ENCODE results near the gene PEPD. TPM values are rescaled to one million over a fixed set of nuclear protein-coding genes. Genes with fewer than 3 reads are reported as not detected.

The PEPD gene
- total RNA-seq, 1 experiment from 2014 or later, result 116 TPM

DNA sequence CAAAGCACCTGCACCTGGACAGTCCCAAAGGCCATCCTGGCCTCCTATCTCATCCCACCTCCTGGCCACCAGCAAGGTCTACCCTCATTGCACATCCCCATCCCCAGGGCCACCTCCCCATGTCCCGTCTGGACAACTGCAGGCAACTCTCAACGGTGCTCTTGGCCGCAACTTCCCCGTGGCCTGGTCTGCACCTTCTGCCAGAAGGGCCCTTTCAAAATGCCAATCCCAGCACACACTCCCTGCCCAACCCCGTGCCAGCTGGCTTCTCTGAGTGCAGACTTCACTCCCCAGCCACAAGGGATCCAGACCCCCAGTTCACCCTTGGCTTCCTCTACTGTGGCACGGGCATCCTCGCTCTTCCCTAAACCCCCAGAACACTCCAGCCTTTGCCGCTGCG lies 8.2 kb downstream of the PEPD start:
- H3K4me3 Mint-ChIP-seq (ENCODE audit: unreplicated experiment), result no peak overlapping the region
- H3K36me3 Mint-ChIP-seq (ENCODE audit: insufficient read depth, unreplicated experiment), result peaks cover 17% of the 10 kb centered on the region
- BruUV-seq (replicated peaks), result no TSS peak
- no peaks in the 10 kb centered on the region for H3K9me3 Mint-ChIP-seq (ENCODE audit: unreplicated experiment)
- H3K4me1 Mint-ChIP-seq (ENCODE audit: low read depth, unreplicated experiment), result no peaks in the 10 kb centered on the region
- POLR2A ChIA-PET, result no interaction called here
- H3K27me3 ChIP-seq (replicated peaks; ENCODE audit: control insufficient read depth, insufficient read depth, low read length), result no peaks in the 10 kb centered on the region
- H3K27me3 Mint-ChIP-seq (ENCODE audit: insufficient read depth, unreplicated experiment), result no peaks in the 10 kb centered on the region
- peaks cover 3% of the 10 kb centered on the region for H3K36me3 ChIP-seq (ENCODE audit: control insufficient read depth, insufficient read depth, low read length)
- no peaks in the 10 kb centered on the region for H3K4me1 ChIP-seq
- no peak overlapping the region for H3K4me3 ChIP-seq (ENCODE audit: low read depth, low read length)
- H3K27ac Mint-ChIP-seq (ENCODE audit: unreplicated experiment), result no peak overlapping the region
- no peaks in the 10 kb centered on the region for H3K9me3 ChIP-seq
- CTCF ChIA-PET, result no interaction called here
- intact Hi-C loops (cut with micrococcal nuclease; ENCODE audit: unreplicated experiment), result no loop called here
- DNase-seq, result no peak
- TF ChIP-seq, protein P1, sequence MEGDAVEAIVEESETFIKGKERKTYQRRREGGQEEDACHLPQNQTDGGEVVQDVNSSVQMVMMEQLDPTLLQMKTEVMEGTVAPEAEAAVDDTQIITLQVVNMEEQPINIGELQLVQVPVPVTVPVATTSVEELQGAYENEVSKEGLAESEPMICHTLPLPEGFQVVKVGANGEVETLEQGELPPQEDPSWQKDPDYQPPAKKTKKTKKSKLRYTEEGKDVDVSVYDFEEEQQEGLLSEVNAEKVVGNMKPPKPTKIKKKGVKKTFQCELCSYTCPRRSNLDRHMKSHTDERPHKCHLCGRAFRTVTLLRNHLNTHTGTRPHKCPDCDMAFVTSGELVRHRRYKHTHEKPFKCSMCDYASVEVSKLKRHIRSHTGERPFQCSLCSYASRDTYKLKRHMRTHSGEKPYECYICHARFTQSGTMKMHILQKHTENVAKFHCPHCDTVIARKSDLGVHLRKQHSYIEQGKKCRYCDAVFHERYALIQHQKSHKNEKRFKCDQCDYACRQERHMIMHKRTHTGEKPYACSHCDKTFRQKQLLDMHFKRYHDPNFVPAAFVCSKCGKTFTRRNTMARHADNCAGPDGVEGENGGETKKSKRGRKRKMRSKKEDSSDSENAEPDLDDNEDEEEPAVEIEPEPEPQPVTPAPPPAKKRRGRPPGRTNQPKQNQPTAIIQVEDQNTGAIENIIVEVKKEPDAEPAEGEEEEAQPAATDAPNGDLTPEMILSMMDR (IDR thresholded peaks at IDR 0.05; ENCODE audit: insufficient read depth in 1 of 2, low read depth in 1 of 2, low read length in 1 of 2, severe bottlenecking in 1 of 2, unreplicated experiment in 1 of 2), result no peak

DNA sequence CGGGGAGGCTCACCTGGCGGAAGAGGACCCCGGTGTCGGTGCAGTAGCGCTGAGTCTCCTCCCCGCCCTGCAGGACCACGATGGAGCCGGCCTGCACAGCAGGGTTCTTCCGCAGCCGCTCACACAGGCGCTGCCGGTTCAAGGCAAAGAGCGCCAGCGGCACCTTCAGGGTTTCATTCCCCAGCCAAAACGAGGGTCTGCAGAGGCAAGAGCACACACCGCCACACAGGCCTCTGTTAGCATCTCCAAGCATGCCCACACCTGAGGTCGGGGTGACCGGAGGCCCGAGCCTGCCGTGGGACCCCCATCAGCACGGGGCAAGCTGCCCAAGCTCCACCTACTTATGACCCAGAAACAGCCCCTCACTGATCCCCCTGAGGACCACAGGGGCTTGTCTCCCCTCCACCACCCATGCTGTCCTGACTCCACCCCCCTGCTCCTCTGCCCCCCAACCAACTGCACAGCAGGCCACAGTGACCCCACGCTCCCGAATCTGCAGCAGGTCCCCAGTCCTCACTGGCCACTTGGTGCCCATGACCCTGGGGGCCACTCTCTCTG lies 8.9 kb downstream of the PEPD start:
- Histone ChIP-seq H3K9me3 (no peaks in the 10 kb centered on the region), H3K36me3 (ENCODE audit: control insufficient read depth, insufficient read depth, low read length) (peaks cover 1% of the 10 kb centered on the region), H3K27me3 (replicated peaks; ENCODE audit: control insufficient read depth, insufficient read depth, low read length) (no peaks in the 10 kb centered on the region), H3K4me3 (ENCODE audit: low read depth, low read length) (no peak overlapping the region), H3K4me1 (no peaks in the 10 kb centered on the region)
- H3K4me3 Mint-ChIP-seq (ENCODE audit: unreplicated experiment), result no peak overlapping the region
- H3K4me1 Mint-ChIP-seq (ENCODE audit: low read depth, unreplicated experiment), result no peaks in the 10 kb centered on the region
- intact Hi-C loops (cut with micrococcal nuclease; ENCODE audit: unreplicated experiment), result no loop called here
- TF ChIP-seq, protein P1 (IDR thresholded peaks at IDR 0.05; ENCODE audit: insufficient read depth in 1 of 2, low read depth in 1 of 2, low read length in 1 of 2, severe bottlenecking in 1 of 2, unreplicated experiment in 1 of 2), result no peak
- no TSS peak for BruUV-seq (replicated peaks)
- DNase-seq, result no peak
- H3K36me3 Mint-ChIP-seq (ENCODE audit: insufficient read depth, unreplicated experiment), result peaks cover 14% of the 10 kb centered on the region
- ChIA-PET POLR2A (no interaction called here), CTCF (no interaction called here)
- H3K27ac Mint-ChIP-seq (ENCODE audit: unreplicated experiment), result no peak overlapping the region
- no peaks in the 10 kb centered on the region for H3K9me3 Mint-ChIP-seq (ENCODE audit: unreplicated experiment)
- no peaks in the 10 kb centered on the region for H3K27me3 Mint-ChIP-seq (ENCODE audit: insufficient read depth, unreplicated experiment)

DNA sequence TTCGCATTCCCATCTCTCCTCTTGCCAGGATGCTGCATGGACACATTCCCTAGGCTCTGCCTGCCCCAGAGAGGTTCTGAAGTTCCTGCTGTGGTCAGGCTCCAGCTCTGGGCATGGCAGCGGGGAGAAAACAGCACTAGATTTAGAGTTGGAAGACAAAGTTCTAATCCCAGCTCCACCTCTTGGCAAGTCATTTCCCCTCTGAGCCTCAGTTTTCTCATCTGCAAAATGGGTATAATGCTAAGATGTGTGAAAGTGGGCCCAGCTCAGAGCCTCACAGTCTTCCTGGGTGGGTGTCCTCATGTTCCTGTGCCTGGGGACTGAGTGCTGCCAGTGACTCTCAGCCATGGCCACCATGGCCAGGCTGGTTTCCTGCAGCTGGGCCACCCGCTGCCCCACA lies 9.6 kb downstream of the PEPD start:
- Mint-ChIP-seq H3K36me3 (ENCODE audit: insufficient read depth, unreplicated experiment) (peaks cover 15% of the 10 kb centered on the region), H3K27me3 (ENCODE audit: insufficient read depth, unreplicated experiment) (no peaks in the 10 kb centered on the region), H3K4me1 (ENCODE audit: low read depth, unreplicated experiment) (no peaks in the 10 kb centered on the region), H3K4me3 (ENCODE audit: unreplicated experiment) (no peak overlapping the region), H3K9me3 (ENCODE audit: unreplicated experiment) (no peaks in the 10 kb centered on the region), H3K27ac (ENCODE audit: unreplicated experiment) (no peak overlapping the region)
- Histone ChIP-seq H3K27me3 (replicated peaks; ENCODE audit: control insufficient read depth, insufficient read depth, low read length) (no peaks in the 10 kb centered on the region), H3K9me3 (no peaks in the 10 kb centered on the region), H3K36me3 (ENCODE audit: control insufficient read depth, insufficient read depth, low read length) (peaks cover 1% of the 10 kb centered on the region), H3K4me3 (ENCODE audit: low read depth, low read length) (no peak overlapping the region), H3K4me1 (no peaks in the 10 kb centered on the region)
- no peak for DNase-seq
- intact Hi-C loops (cut with micrococcal nuclease; ENCODE audit: unreplicated experiment), result no loop called here
- POLR2A ChIA-PET, result no interaction called here
- CTCF ChIA-PET, result no interaction called here
- TF ChIP-seq, protein P1 (IDR thresholded peaks at IDR 0.05; ENCODE audit: insufficient read depth in 1 of 2, low read depth in 1 of 2, low read length in 1 of 2, severe bottlenecking in 1 of 2, unreplicated experiment in 1 of 2), result no peak
- no TSS peak for BruUV-seq (replicated peaks)
